A549 (cell line): ENCODE results near the gene DEAF1. TPM values are rescaled to one million over a fixed set of nuclear protein-coding genes. Genes with fewer than 3 reads are reported as not detected.

Experiments used
- ATAC-seq, 2 experiments: fragments of 200-7000 bp in 1 of 2; fragments of >200 bp in 1 of 2; cut with Nextera tagmentation in 1 of 2; cut with Tn5 transposase in 1 of 2; 3 replicates each; pipeline versions ENCODE4 v1.8.0 to v1.9.1; 2018 to 2020; ENCODE audit warnings: mild to moderate bottlenecking in 1 of 2, moderate library complexity in 1 of 2
- CTCF ChIA-PET: fragments of 300-600 bp; sonication (Branson Sonifier 250); formaldehyde crosslinking; extraction: SDS; loops from one replicate; lab custom pipeline; 2021; ENCODE audit warnings: antibody characterized with exemption, inconsistent platforms; lab: Yijun Ruan, JAX
- POLR2A ChIA-PET: fragments of 350-600 bp; formaldehyde crosslinking; extraction: SDS; loops from one replicate; lab custom pipeline; 2021; ENCODE audit warnings: antibody characterized with exemption, inconsistent platforms; lab: Yijun Ruan, JAX
- DNase-seq, 2 experiments: peaks; one replicate each; pipeline versions ENCODE4 v3.0.0 to v3.0.0-alpha.2; 2011 to 2016; ENCODE audit warnings: low read depth in 1 of 2, low spot score in 1 of 2
- FAIRE-seq: peaks from 2 replicates; lab custom pipeline; 2011; peaks lifted over from hg19 to GRCh38; lab: Jason Lieb, UNC
- H3K27ac ChIP-seq, 2 experiments: fragments of >200 bp; sonication (Bioruptor Twin); formaldehyde crosslinking; 3 replicates each; pipeline ENCODE4 v1.5.1; 2016 to 2017
- H3K4me1 ChIP-seq: fragments of >200 bp; sonication (Bioruptor Twin); formaldehyde crosslinking; 3 replicates; pipeline ENCODE4 v1.6.1; 2016
- H3K4me2 ChIP-seq: fragments of >200 bp; sonication (Bioruptor Twin); formaldehyde crosslinking; 3 replicates; pipeline ENCODE4 v1.6.1; 2016
- H3K4me3 ChIP-seq: fragments of >200 bp; sonication (Bioruptor Twin); formaldehyde crosslinking; 3 replicates; pipeline ENCODE4 v1.5.1; 2016
- H3K9me3 ChIP-seq: fragments of >200 bp; sonication (Bioruptor Twin); formaldehyde crosslinking; 3 replicates; pipeline ENCODE4 v1.6.1; 2016
- CBX8 ChIP-seq: fragments of 200-600 bp; sonication (generic); IDR thresholded peaks from 2 replicates; pipeline ENCODE4 v1.6.1; 2016
- CHD4 ChIP-seq: fragments of 200-600 bp; sonication (generic); IDR thresholded peaks from 2 replicates; pipeline ENCODE4 v1.6.1; 2016; ENCODE audit warnings: antibody characterized with exemption, mild to moderate bottlenecking, borderline replicate concordance
- EP300 ChIP-seq, 2 experiments: fragments of >200 bp; sonication (Bioruptor Twin); formaldehyde crosslinking; IDR thresholded peaks; 2 replicates in 1 of 2; 3 replicates in 1 of 2; pipeline ENCODE4 v1.6.1; 2016 to 2017
- FOXS1 ChIP-seq: fragments of 250-450 bp; sonication (Bioruptor Pico); IDR thresholded peaks from 2 replicates; pipeline ENCODE4 v1.5.0; 2020; ENCODE audit warnings: mild to moderate bottlenecking, moderate library complexity
- HEYL ChIP-seq: fragments of 250-450 bp; sonication (Bioruptor Pico); IDR thresholded peaks from 2 replicates; pipeline ENCODE4 v1.8.0; 2021; ENCODE audit warnings: mild to moderate bottlenecking, moderate library complexity
- HOXB13 ChIP-seq: fragments of 250-450 bp; sonication (Bioruptor Pico); IDR thresholded peaks from 2 replicates; pipeline ENCODE4 v1.5.0; 2020; ENCODE audit warnings: low read depth, mild to moderate bottlenecking, moderate library complexity
- HOXB5 ChIP-seq: fragments of 250-450 bp; sonication (Bioruptor Pico); IDR thresholded peaks from 2 replicates; pipeline ENCODE4 v1.5.0; 2020; ENCODE audit warnings: mild to moderate bottlenecking, moderate library complexity
- JUN ChIP-seq, 2 experiments: fragments of >200 bp; sonication (Bioruptor Twin); formaldehyde crosslinking; IDR thresholded peaks; 2 replicates in 1 of 2; 3 replicates in 1 of 2; pipeline ENCODE4 v1.6.1; 2016 to 2017
- KDM5A ChIP-seq: fragments of 200-600 bp; sonication (generic); IDR thresholded peaks from 2 replicates; pipeline ENCODE4 v1.6.1; 2016; ENCODE audit warnings: antibody characterized with exemption, mild to moderate bottlenecking
- MAFK ChIP-seq: fragments of 450-650 bp; IDR thresholded peaks from 2 replicates; pipeline ENCODE4 v1.6.1; 2014; ENCODE audit not compliant: partially characterized antibody
- RAD21 ChIP-seq, 2 experiments: fragments of >200 bp in 1 of 2; sonication (Bioruptor Twin) in 1 of 2; formaldehyde crosslinking in 1 of 2; IDR thresholded peaks in 1 of 2; conservative IDR thresholded peaks in 1 of 2; 2 replicates in 1 of 2; 3 replicates in 1 of 2; pipeline ENCODE4 v1.6.1; 2012 to 2018; ENCODE audit warnings: inconsistent platforms in 1 of 2
- RNF2 ChIP-seq: fragments of 200-600 bp; sonication (generic); IDR thresholded peaks from 2 replicates; pipeline ENCODE4 v1.6.1; 2016; ENCODE audit warnings: low read depth, mild to moderate bottlenecking, antibody characterized with exemption, moderate library complexity, borderline replicate concordance
- SMC3 ChIP-seq: fragments of >200 bp; sonication (Bioruptor Twin); formaldehyde crosslinking; IDR thresholded peaks from 3 replicates; pipeline ENCODE4 v1.6.1; 2018; ENCODE audit warnings: inconsistent platforms
- SREBF2 ChIP-seq: fragments of 450-650 bp; IDR thresholded peaks from 2 replicates; pipeline ENCODE4 v1.6.1; 2014; ENCODE audit warnings: mild to moderate bottlenecking, moderate library complexity
- TFCP2L1 ChIP-seq: fragments of 250-450 bp; sonication (Bioruptor Pico); IDR thresholded peaks from 2 replicates; pipeline ENCODE4 v1.5.0; 2021; ENCODE audit warnings: mild to moderate bottlenecking
- ZNF302 ChIP-seq: fragments of 250-450 bp; sonication (Bioruptor Pico); IDR thresholded peaks from 2 replicates; pipeline ENCODE4 v1.9.0; 2021; ENCODE audit warnings: inconsistent platforms, mild to moderate bottlenecking, moderate library complexity
- WGBS: methylation state at CpG from one replicate; pipeline ENCODE4 v1.1.6; 2017; ENCODE audit errors: missing lambda C conversion rate; 5-methylcytosine and 5-hydroxymethylcytosine counted together
- polyA plus RNA-seq, 4 experiments: library from polyadenylated mRNA; depleted of rRNA in 3 of 4; stranded (reverse); fragments of >200 nt; fragmentation: RNase III in 1 of 4; extraction: RNeasy Plus Mini Kit Qiagen cat#74134 plus additional on column Dnase treatment in 1 of 4; gene quantifications; 2 replicates in 3 of 4; 3 replicates in 1 of 4; pipeline ENCODE4 v1.2.3, GENCODE V29; 2011 to 2017
- TF ChIP-seq, protein P1 (sequence below): fragments of >200 bp; sonication (Bioruptor Twin); formaldehyde crosslinking; IDR thresholded peaks from 3 replicates; pipeline ENCODE4 v1.5.1; 2016
- TF ChIP-seq, protein P2 (sequence below): IDR thresholded peaks from 2 replicates; pipeline ENCODE4 v1.6.1; 2012
- TF ChIP-seq, protein P3 (sequence below): IDR thresholded peaks from 2 replicates; pipeline ENCODE4 v1.6.1; 2012; ENCODE audit warnings: low read depth, borderline replicate concordance
- TF ChIP-seq, protein P4 (sequence below): fragments of 150-350 bp; IDR thresholded peaks from 2 replicates; pipeline ENCODE4 v1.6.1; 2014; ENCODE audit warnings: low read depth, mild to moderate bottlenecking, low read length

The DEAF1 gene
- polyA plus RNA-seq, 2 of the 4 experiments (the other 2 are of a cell fraction) = 16.0 to 24.0 TPM

DNA sequence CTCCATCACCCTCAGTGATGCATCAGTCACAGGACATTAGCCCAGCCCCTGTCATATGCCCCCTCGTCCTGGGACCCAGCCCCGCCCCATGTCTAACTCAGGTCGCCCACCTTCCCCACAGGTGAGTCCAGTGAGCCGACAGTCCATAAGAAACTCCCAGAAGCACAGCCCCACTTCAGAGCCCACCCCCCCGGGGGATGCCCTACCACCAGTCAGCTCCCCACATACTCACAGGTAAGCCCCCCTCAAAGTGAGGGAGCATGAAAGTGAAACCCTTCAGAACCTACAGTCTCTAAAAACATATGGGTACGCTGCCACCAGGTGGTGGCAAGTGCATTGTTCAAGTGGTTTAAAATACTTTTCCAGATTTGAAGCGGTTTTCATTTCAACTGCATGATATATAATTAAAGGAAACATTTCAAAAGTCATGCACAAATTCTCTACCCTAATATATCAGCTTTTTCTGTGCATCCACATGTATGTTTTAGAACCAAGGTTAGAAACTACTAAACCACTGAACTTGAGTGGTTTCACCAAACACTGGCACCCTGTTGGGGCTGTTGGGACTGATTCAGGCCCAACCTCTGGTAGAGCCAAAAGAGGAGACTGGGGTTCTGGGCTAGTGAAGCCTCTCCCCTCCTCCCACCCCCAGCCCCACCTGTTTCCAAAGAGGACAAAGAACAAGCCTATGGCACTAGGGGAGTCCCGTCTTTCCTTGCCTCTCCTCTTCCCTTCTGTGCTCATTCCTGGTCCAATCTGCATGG, 28.3 kb upstream of the DEAF1 start:
- no peaks in the 10 kb centered on the region for H3K9me3 ChIP-seq
- FAIRE-seq (no peak), ATAC-seq (peak; percentile 6 to 29; a peak in 3 of 6 replicates), DNase-seq (peak in 1 of 2 experiments; percentile 67)
- TF ChIP-seq, protein P1, sequence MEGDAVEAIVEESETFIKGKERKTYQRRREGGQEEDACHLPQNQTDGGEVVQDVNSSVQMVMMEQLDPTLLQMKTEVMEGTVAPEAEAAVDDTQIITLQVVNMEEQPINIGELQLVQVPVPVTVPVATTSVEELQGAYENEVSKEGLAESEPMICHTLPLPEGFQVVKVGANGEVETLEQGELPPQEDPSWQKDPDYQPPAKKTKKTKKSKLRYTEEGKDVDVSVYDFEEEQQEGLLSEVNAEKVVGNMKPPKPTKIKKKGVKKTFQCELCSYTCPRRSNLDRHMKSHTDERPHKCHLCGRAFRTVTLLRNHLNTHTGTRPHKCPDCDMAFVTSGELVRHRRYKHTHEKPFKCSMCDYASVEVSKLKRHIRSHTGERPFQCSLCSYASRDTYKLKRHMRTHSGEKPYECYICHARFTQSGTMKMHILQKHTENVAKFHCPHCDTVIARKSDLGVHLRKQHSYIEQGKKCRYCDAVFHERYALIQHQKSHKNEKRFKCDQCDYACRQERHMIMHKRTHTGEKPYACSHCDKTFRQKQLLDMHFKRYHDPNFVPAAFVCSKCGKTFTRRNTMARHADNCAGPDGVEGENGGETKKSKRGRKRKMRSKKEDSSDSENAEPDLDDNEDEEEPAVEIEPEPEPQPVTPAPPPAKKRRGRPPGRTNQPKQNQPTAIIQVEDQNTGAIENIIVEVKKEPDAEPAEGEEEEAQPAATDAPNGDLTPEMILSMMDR = peak; percentile 89
- TF ChIP-seq RAD21 (conservative IDR thresholded peaks at IDR 0.05 in 1 of 2, IDR thresholded peaks at IDR 0.05 in 1 of 2) (peak; percentile 87 to 90), SMC3 (peak; percentile 77), JUN (IDR thresholded peaks at IDR 0.05) (0 out of 5 replicates have a peak, but pooled peaks of 1 of the 2 experiments have one; percentile 19), EP300 (IDR thresholded peaks at IDR 0.05) (no peak)
- CTCF ChIA-PET = interaction anchor here (0.7 to 20.1 kb wide), 32 partner anchors 10 to 191 kb away, joined by 3 to 599 read pairs (median 4); partner anchors contain the start of genes DEAF1, EPS8L2, TALDO1 and TMEM80
- WGBS = 49% methylated on average over 6 of the region's 8 CpGs
- H3K4me3 ChIP-seq = no peak overlapping the region
- 0 out of 6 replicates have a peak overlapping the region, but pooled peaks of 1 of the 2 experiments have one; percentile 15 for H3K27ac ChIP-seq
- H3K4me1 ChIP-seq = peaks cover 40% of the 10 kb centered on the region
- no peak overlapping the region for H3K4me2 ChIP-seq
- POLR2A ChIA-PET = no interaction called here

DNA sequence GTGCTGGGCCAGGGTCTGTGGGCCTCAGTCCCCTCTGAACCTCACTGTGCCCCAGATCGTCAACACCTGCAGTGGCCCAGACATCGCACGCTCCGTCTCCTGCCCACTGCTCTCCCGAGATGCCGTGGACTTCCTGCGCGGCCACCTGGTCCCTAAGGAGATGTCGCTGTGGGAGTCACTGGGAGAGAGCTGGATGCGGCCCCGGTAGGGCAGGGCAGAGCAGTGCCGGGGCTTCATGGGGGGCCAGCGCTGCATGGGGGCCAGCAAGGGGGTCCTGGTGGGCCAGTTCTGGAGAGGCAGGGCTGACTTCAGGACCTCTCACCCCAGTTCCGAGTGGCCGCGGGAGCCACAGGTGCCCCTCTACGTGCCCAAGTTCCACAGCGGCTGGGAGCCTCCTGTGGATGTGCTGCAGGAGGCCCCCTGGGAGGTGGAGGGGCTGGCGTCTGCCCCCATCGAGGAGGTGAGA, 27.4 kb upstream of the DEAF1 start:
- DNase-seq = no peak
- ATAC-seq = peak in 1 of 2 experiments; percentile 2; a peak in 4 of 6 replicates
- 87% methylated on average over 18 of the region's 20 CpGs for WGBS
- TF ChIP-seq FOXS1 (CRISPR knock-in tag) = no peak
- no peak for TF ChIP-seq ZNF302 (CRISPR knock-in tag)
- no peak for TF ChIP-seq HOXB5 (CRISPR knock-in tag)
- no peak for TF ChIP-seq HOXB13 (CRISPR knock-in tag)
- TF ChIP-seq CHD4 = no peak
- TF ChIP-seq RNF2 = no peak
- no peak for TF ChIP-seq TFCP2L1 (CRISPR knock-in tag)
- no peak for TF ChIP-seq CBX8
- TF ChIP-seq, protein P2, sequence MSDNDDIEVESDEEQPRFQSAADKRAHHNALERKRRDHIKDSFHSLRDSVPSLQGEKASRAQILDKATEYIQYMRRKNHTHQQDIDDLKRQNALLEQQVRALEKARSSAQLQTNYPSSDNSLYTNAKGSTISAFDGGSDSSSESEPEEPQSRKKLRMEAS = no peak
- TF ChIP-seq, protein P3, sequence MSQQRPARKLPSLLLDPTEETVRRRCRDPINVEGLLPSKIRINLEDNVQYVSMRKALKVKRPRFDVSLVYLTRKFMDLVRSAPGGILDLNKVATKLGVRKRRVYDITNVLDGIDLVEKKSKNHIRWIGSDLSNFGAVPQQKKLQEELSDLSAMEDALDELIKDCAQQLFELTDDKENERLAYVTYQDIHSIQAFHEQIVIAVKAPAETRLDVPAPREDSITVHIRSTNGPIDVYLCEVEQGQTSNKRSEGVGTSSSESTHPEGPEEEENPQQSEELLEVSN = no peak
- TF ChIP-seq, protein P4, sequence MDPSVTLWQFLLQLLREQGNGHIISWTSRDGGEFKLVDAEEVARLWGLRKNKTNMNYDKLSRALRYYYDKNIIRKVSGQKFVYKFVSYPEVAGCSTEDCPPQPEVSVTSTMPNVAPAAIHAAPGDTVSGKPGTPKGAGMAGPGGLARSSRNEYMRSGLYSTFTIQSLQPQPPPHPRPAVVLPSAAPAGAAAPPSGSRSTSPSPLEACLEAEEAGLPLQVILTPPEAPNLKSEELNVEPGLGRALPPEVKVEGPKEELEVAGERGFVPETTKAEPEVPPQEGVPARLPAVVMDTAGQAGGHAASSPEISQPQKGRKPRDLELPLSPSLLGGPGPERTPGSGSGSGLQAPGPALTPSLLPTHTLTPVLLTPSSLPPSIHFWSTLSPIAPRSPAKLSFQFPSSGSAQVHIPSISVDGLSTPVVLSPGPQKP = no peak
- TF ChIP-seq MAFK = no peak
- TF ChIP-seq EP300 (IDR thresholded peaks at IDR 0.05) = no peak
- no peak for TF ChIP-seq SREBF2
- no peak for TF ChIP-seq KDM5A
- no peak for TF ChIP-seq HEYL (CRISPR knock-in tag)
- Histone ChIP-seq H3K9me3 (no peaks in the 10 kb centered on the region), H3K4me2 (no peak overlapping the region), H3K27ac (no peak overlapping the region), H3K4me3 (no peak overlapping the region), H3K4me1 (peaks cover 32% of the 10 kb centered on the region)
- no peak for FAIRE-seq
- ChIA-PET CTCF (interaction anchor here (0.9 to 20.1 kb wide), 20 partner anchors 11 to 184 kb away, joined by 3 to 599 read pairs (median 4); partner anchors contain the start of genes DEAF1, EPS8L2, TALDO1 and TMEM80), POLR2A (interaction anchor here (2.1 kb wide), 1 partner anchor 27 kb away, joined by 7 read pairs; the partner anchor contains the start of genes DEAF1 and TMEM80)
